ENCODE results near the gene GNAZ.
"Not testable (repeated sequence)": the region's sequence is repeated elsewhere in the genome, so short reads cannot be mapped to it uniquely, and the experiment has no call there.

The GNAZ gene

GRCh38 chr22:23128269-23129108 is 58.2 kb downstream of the GNAZ start:
- peak; percentile 11 for FAIRE-seq
- DNase-seq (ENCODE audit: insufficient read length, low spot score): peak; percentile 50
- TF ChIP-seq POLR2A (IDR thresholded peaks at IDR 0.05; ENCODE audit: low read depth, low read length): no peak

- DNase-seq (ENCODE audit: insufficient read length, low spot score) (no peak), FAIRE-seq (no peak)
- no peak for TF ChIP-seq POLR2A (IDR thresholded peaks at IDR 0.05; ENCODE audit: low read depth, low read length)
Measured at GRCh38 chr22:23129149-23129548, 58.8 kb downstream of the GNAZ start.

GRCh38 chr22:23130697-23131096 is 60.4 kb downstream of the GNAZ start:
- no peak for TF ChIP-seq POLR2A (IDR thresholded peaks at IDR 0.05; ENCODE audit: low read depth, low read length)
- DNase-seq (ENCODE audit: insufficient read length, low spot score) (no peak), FAIRE-seq (no peak)

- DNase-seq (ENCODE audit: insufficient read length, low spot score): no peak
- TF ChIP-seq POLR2A (IDR thresholded peaks at IDR 0.05; ENCODE audit: low read depth, low read length): no peak
- no peak for FAIRE-seq
Measured at GRCh38 chr22:23131931-23132330, 61.6 kb downstream of the GNAZ start.

- FAIRE-seq: no peak
- TF ChIP-seq POLR2A (IDR thresholded peaks at IDR 0.05; ENCODE audit: low read depth, low read length): no peak
- no peak for DNase-seq (ENCODE audit: insufficient read length, low spot score)
Measured at GRCh38 chr22:23132376-23133091, 62.2 kb downstream of the GNAZ start.

- TF ChIP-seq POLR2A (IDR thresholded peaks at IDR 0.05; ENCODE audit: low read depth, low read length): no peak
- DNase-seq (ENCODE audit: insufficient read length, low spot score) (no peak), FAIRE-seq (no peak)
Measured at GRCh38 chr22:23133922-23134321, 63.6 kb downstream of the GNAZ start.

GRCh38 chr22:23136991-23137390 is 66.7 kb downstream of the GNAZ start:
- not testable (repeated sequence) for DNase-seq (ENCODE audit: insufficient read length, low spot score); FAIRE-seq

GRCh38 chr22:23137468-23137867 is 67.1 kb downstream of the GNAZ start:
- DNase-seq (ENCODE audit: insufficient read length, low spot score): no peak

GRCh38 chr22:23137905-23138561 is 67.7 kb downstream of the GNAZ start:
- FAIRE-seq (no peak), DNase-seq (ENCODE audit: insufficient read length, low spot score) (no peak)

More at GRCh38 chr22:23137468-23137867, 67.1 kb downstream of the GNAZ start:
- TF ChIP-seq POLR2A (IDR thresholded peaks at IDR 0.05; ENCODE audit: low read depth, low read length): no peak
- no peak for FAIRE-seq

GRCh38 chr22:23138584-23139435 is 68.5 kb downstream of the GNAZ start:
- no peak for TF ChIP-seq POLR2A (IDR thresholded peaks at IDR 0.05; ENCODE audit: low read depth, low read length)
- FAIRE-seq (no peak), DNase-seq (ENCODE audit: insufficient read length, low spot score) (no peak)

More at GRCh38 chr22:23137905-23138561, 67.7 kb downstream of the GNAZ start:
- no peak for TF ChIP-seq POLR2A (IDR thresholded peaks at IDR 0.05; ENCODE audit: low read depth, low read length)

- FAIRE-seq: no peak
- no peak for TF ChIP-seq POLR2A (IDR thresholded peaks at IDR 0.05; ENCODE audit: low read depth, low read length)
- DNase-seq (ENCODE audit: insufficient read length, low spot score): no peak
Measured at GRCh38 chr22:23140385-23140784, 70.1 kb downstream of the GNAZ start.

- DNase-seq (ENCODE audit: insufficient read length, low spot score) (no peak), FAIRE-seq (no peak)
- no peak for TF ChIP-seq POLR2A (IDR thresholded peaks at IDR 0.05; ENCODE audit: low read depth, low read length)
Measured at GRCh38 chr22:23142546-23143105, 72.3 kb downstream of the GNAZ start.

GRCh38 chr22:23143119-23143518 is 72.8 kb downstream of the GNAZ start:
- DNase-seq (ENCODE audit: insufficient read length, low spot score): no peak
- no peak for TF ChIP-seq POLR2A (IDR thresholded peaks at IDR 0.05; ENCODE audit: low read depth, low read length)
- no peak for FAIRE-seq
